Lung (tissue), 12 donors: Measurements from ENCODE around the gene C6orf52. TPM values are rescaled to one million over a fixed set of nuclear protein-coding genes. Genes with fewer than 3 reads are reported as not detected.
A peak's percentile ranks its signal among the peaks of the same experiment; 100 is the strongest.

Experiments
- ATAC-seq: fragments of 200-7000 bp; cut with Tn5 transposase; one replicate; pipeline ENCODE4 v1.9.1; 2020; ENCODE audit warnings: moderate number of reproducible peaks; ENCODE audit not compliant: insufficient read depth, low FRiP score
- DNase-seq, 3 donors: peaks; one replicate each; pipeline ENCODE4 v3.0.0-alpha.2; 2013 to 2017
- H3K27ac ChIP-seq, 2 donors: one replicate each; pipeline ENCODE4 v1.5.1; 2013; ENCODE audit warnings: mild to moderate bottlenecking in 2 of 2, moderate library complexity in 2 of 2, control low read depth in 1 of 2, inconsistent platforms in 1 of 2, low read depth in 1 of 2, low read length in 1 of 2
- H3K27me3 ChIP-seq, 3 donors: one replicate each; pipeline ENCODE4 v1.5.1; 2013; ENCODE audit warnings: low read length in 2 of 3; ENCODE audit not compliant: control insufficient read depth in 3 of 3, insufficient read depth in 3 of 3
- H3K36me3 ChIP-seq, 4 donors: one replicate each; pipeline ENCODE4 v1.5.1; 2013; ENCODE audit warnings: low read length in 4 of 4, mild to moderate bottlenecking in 1 of 4, moderate library complexity in 1 of 4; ENCODE audit not compliant: control insufficient read depth in 4 of 4, insufficient read depth in 4 of 4
- H3K4me1 ChIP-seq, 5 donors: one replicate each; pipeline ENCODE4 v1.5.1; 2013; ENCODE audit warnings: low read length in 5 of 5, mild to moderate bottlenecking in 2 of 5, moderate library complexity in 1 of 5; ENCODE audit not compliant: control insufficient read depth in 5 of 5, insufficient read depth in 5 of 5
- H3K4me3 ChIP-seq: one replicate; pipeline ENCODE4 v1.5.1; 2013; ENCODE audit warnings: mild to moderate bottlenecking, control low read depth, moderate library complexity
- H3K9ac ChIP-seq, 2 donors: one replicate each; pipeline ENCODE4 v1.5.1; 2013; ENCODE audit warnings: low read length in 2 of 2, control low read depth in 1 of 2; ENCODE audit not compliant: insufficient read depth in 1 of 2
- H3K9me3 ChIP-seq, 4 donors: one replicate each; pipeline ENCODE4 v1.5.1; 2013; ENCODE audit warnings: low read length in 3 of 4, mild to moderate bottlenecking in 1 of 4, moderate library complexity in 1 of 4; ENCODE audit not compliant: control insufficient read depth in 4 of 4, insufficient read depth in 3 of 4
- CTCF ChIP-seq: IDR thresholded peaks from 2 replicates; pipeline ENCODE4 v1.5.1; 2012; ENCODE audit warnings: mild to moderate bottlenecking; ENCODE audit errors: control extremely low read depth, extremely low read depth
- WGBS, 2 donors: extraction: QIAGEN DNeasy Blood & Tissue Kit; methylation state at CpG; one replicate each; pipeline ENCODE4 v1.1.7; 2013; 5-methylcytosine and 5-hydroxymethylcytosine counted together
- polyA plus RNA-seq, 2 donors: library from polyadenylated mRNA; stranded (reverse); fragments of 200-250 nt; gene quantifications; one replicate each; pipeline ENCODE4 v1.2.1, GENCODE V29; 2013
- total RNA-seq, 2 donors: library from RNA; depleted of rRNA in 1 of 2; stranded (reverse); fragments of >200 nt in 1 of 2; gene quantifications; one replicate each; pipeline ENCODE4 v1.2.1, GENCODE V29; 2014 to 2021
- donor health status: control.
- donor health status: control.
- donor health status: Bipolar disorder and iron deficiency.
- donor health status: healthy.
- donor health status: DM: yes; HTN: yes; CAD: no.

The C6orf52 gene
- total and polyA plus RNA-seq, 4 donors: 1.3 to 3.5 (median 1.9) TPM

GRCh38 chr6:10643201-10643651 is 51.2 kb downstream of the C6orf52 start:
- no peaks in the 10 kb centered on the region for H3K27me3 ChIP-seq
- H3K36me3 ChIP-seq: no peaks in the 10 kb centered on the region
- ATAC-seq: no peak
- 23 to 52% methylated on average over 3 of the region's 3 CpGs for WGBS, 2 donors
- no peak for DNase-seq
- no peaks in the 10 kb centered on the region for H3K9me3 ChIP-seq
- no peak for TF ChIP-seq CTCF
- no peak overlapping the region for H3K27ac ChIP-seq
- no peaks in the 10 kb centered on the region for H3K4me1 ChIP-seq
- no peak overlapping the region for H3K4me3 ChIP-seq
- no peak overlapping the region for H3K9ac ChIP-seq

GRCh38 chr6:10641528-10641927 is 52.9 kb downstream of the C6orf52 start:
- H3K4me3 ChIP-seq: no peak overlapping the region
- H3K9ac ChIP-seq: no peak overlapping the region
- no peaks in the 10 kb centered on the region for H3K27me3 ChIP-seq
- no peaks in the 10 kb centered on the region for H3K4me1 ChIP-seq
- H3K36me3 ChIP-seq: no peaks in the 10 kb centered on the region
- WGBS, 2 donors: 90 to 91% methylated on average over 3 of the region's 3 CpGs
- no peak overlapping the region for H3K27ac ChIP-seq
- no peak for ATAC-seq
- no peaks in the 10 kb centered on the region for H3K9me3 ChIP-seq
- TF ChIP-seq CTCF: no peak
- DNase-seq: no peak

GRCh38 chr6:10640412-10640811 is 54.0 kb downstream of the C6orf52 start:
- Histone ChIP-seq H3K4me1 (no peaks in the 10 kb centered on the region), H3K36me3 (no peaks in the 10 kb centered on the region), H3K27ac (no peak overlapping the region), H3K9me3 (no peaks in the 10 kb centered on the region), H3K27me3 (no peaks in the 10 kb centered on the region), H3K9ac (no peak overlapping the region), H3K4me3 (no peak overlapping the region)
- WGBS, 2 donors: 93 to 96% methylated on average over 8 of the region's 8 CpGs
- ATAC-seq: no peak
- no peak for TF ChIP-seq CTCF
- DNase-seq: no peak

GRCh38 chr6:10633216-10633615 is 61.2 kb downstream of the C6orf52 start:
- Histone ChIP-seq H3K4me3 (no peak overlapping the region), H3K27ac (no peak overlapping the region), H3K9me3 (no peaks in the 10 kb centered on the region), H3K9ac (no peak overlapping the region), H3K36me3 (no peaks in the 10 kb centered on the region), H3K27me3 (no peaks in the 10 kb centered on the region), H3K4me1 (no peaks in the 10 kb centered on the region)
- ATAC-seq (peak; percentile 70), DNase-seq (no peak)
- no peak for TF ChIP-seq CTCF
- 61 to 78% methylated on average over 1 of the region's 1 CpG for WGBS, 2 donors
